Progenitor cell of endocrine pancreas (in vitro differentiated cells): ENCODE results near the gene FAR2. TPM values are rescaled to one million over a fixed set of nuclear protein-coding genes. Genes with fewer than 3 reads are reported as not detected.

Experiments used
- DNase-seq: peaks from one replicate; pipeline ENCODE4 v3.0.0; 2021; ENCODE audit warnings: low spot score; ENCODE audit not compliant: unreplicated experiment
- H3K27ac Mint-ChIP-seq: 2 replicates; pipeline ENCODE4 v1.8.0; 2021; ENCODE audit warnings: mild to moderate bottlenecking, moderate library complexity, mixed read lengths
- H3K27me3 Mint-ChIP-seq: 2 replicates; pipeline ENCODE4 v1.8.0; 2021; ENCODE audit warnings: mixed read lengths
- H3K36me3 Mint-ChIP-seq: 2 replicates; pipeline ENCODE4 v1.8.0; 2022; ENCODE audit warnings: mixed read lengths; ENCODE audit not compliant: insufficient read depth
- H3K4me1 Mint-ChIP-seq: 2 replicates; pipeline ENCODE4 v1.8.0; 2021; ENCODE audit warnings: low read depth, mixed read lengths
- H3K4me3 Mint-ChIP-seq: 2 replicates; pipeline ENCODE4 v1.8.0; 2021; ENCODE audit warnings: low read depth, mild to moderate bottlenecking, moderate library complexity, mixed read lengths
- H3K9me3 Mint-ChIP-seq: 2 replicates; pipeline ENCODE4 v1.8.0; 2021; ENCODE audit warnings: low read depth, mixed read lengths
- CTCF ChIP-seq: fragments of 200-600 bp; sonication (generic); IDR thresholded peaks from one replicate; pipeline ENCODE4 v1.5.0; 2021; ENCODE audit warnings: antibody characterized with exemption, mild to moderate bottlenecking; ENCODE audit not compliant: unreplicated experiment
- total RNA-seq: library from RNA; stranded (reverse); gene quantifications from 2 replicates; pipeline ENCODE4 v1.2.1, GENCODE V29; 2021

FAR2 gene
- total RNA-seq, 1 donor from 2014 or later = 4.8 TPM

GRCh38 chr12:29226616-29227015 is 77.5 kb downstream of the FAR2 start:
- H3K9me3 Mint-ChIP-seq = peaks cover 4% of the 10 kb centered on the region
- H3K4me3 Mint-ChIP-seq = no peak overlapping the region
- H3K4me1 Mint-ChIP-seq = no peaks in the 10 kb centered on the region
- TF ChIP-seq CTCF = no peak
- H3K27ac Mint-ChIP-seq = no peak overlapping the region
- no peak for DNase-seq
- H3K27me3 Mint-ChIP-seq = peaks cover 5% of the 10 kb centered on the region
- H3K36me3 Mint-ChIP-seq = no peaks in the 10 kb centered on the region

- peaks cover 5% of the 10 kb centered on the region for H3K27me3 Mint-ChIP-seq
- no peaks in the 10 kb centered on the region for H3K36me3 Mint-ChIP-seq
- no peaks in the 10 kb centered on the region for H3K4me1 Mint-ChIP-seq
- no peaks in the 10 kb centered on the region for H3K9me3 Mint-ChIP-seq
- no peak for TF ChIP-seq CTCF
- H3K27ac Mint-ChIP-seq = no peak overlapping the region
- DNase-seq = no peak
- H3K4me3 Mint-ChIP-seq = no peak overlapping the region
These were observed 79.5 kb downstream of the FAR2 start for GRCh38 chr12:29228474-29229157.

- Mint-ChIP-seq H3K36me3 (no peaks in the 10 kb centered on the region), H3K9me3 (no peaks in the 10 kb centered on the region), H3K4me1 (no peaks in the 10 kb centered on the region), H3K27me3 (no peaks in the 10 kb centered on the region), H3K4me3 (no peak overlapping the region), H3K27ac (no peak overlapping the region)
- DNase-seq = no peak
- no peak for TF ChIP-seq CTCF
These were observed 80.1 kb downstream of the FAR2 start for GRCh38 chr12:29229158-29229505.

- Mint-ChIP-seq H3K27ac (no peak overlapping the region), H3K36me3 (no peaks in the 10 kb centered on the region), H3K4me3 (no peak overlapping the region), H3K27me3 (no peaks in the 10 kb centered on the region), H3K4me1 (no peaks in the 10 kb centered on the region), H3K9me3 (no peaks in the 10 kb centered on the region)
- TF ChIP-seq CTCF = no peak
- no peak for DNase-seq
These were observed 80.9 kb downstream of the FAR2 start for GRCh38 chr12:29229937-29230336.

GRCh38 chr12:29230800-29231560 is 81.9 kb downstream of the FAR2 start:
- H3K36me3 Mint-ChIP-seq = no peaks in the 10 kb centered on the region
- no peak overlapping the region for H3K4me3 Mint-ChIP-seq
- H3K4me1 Mint-ChIP-seq = no peaks in the 10 kb centered on the region
- H3K9me3 Mint-ChIP-seq = no peaks in the 10 kb centered on the region
- no peaks in the 10 kb centered on the region for H3K27me3 Mint-ChIP-seq
- TF ChIP-seq CTCF = no peak
- no peak for DNase-seq
- H3K27ac Mint-ChIP-seq = no peak overlapping the region
